DOHH2 (cell line): ENCODE measurements around the gene CXXC1.

Experiments used
- CTCF ChIP-seq: fragments of 200-600 bp; sonication (generic); IDR thresholded peaks from one replicate; pipeline ENCODE4 v1.5.1; 2014; ENCODE audit warnings: antibody characterized with exemption, mild to moderate bottlenecking, low read depth, low read length; ENCODE audit not compliant: poor library complexity, severe bottlenecking
- EZH2phosphoT487 ChIP-seq: fragments of 200-600 bp; sonication (generic); IDR thresholded peaks from 2 replicates; pipeline ENCODE4 v1.6.1; 2017; ENCODE audit warnings: borderline replicate concordance, mild to moderate bottlenecking, antibody characterized with exemption, low read length, moderate library complexity, mixed read lengths

- no peak for TF ChIP-seq CTCF
- no peak for TF ChIP-seq EZH2phosphoT487
These were observed 14.9 kb downstream of the CXXC1 start for GRCh38 chr18:50272568-50272967.
